Measurements from ENCODE around the gene PNMT. TPM values are rescaled to one million over a fixed set of nuclear protein-coding genes. Genes with fewer than 3 reads are reported as not detected.

PNMT gene
- total RNA-seq, 2 donors from 2014 or later, result 0.47 TPM; not detected in 1

GRCh38 chr17:39662551-39663339 lies 5.5 kb upstream of the PNMT start:
- Histone ChIP-seq H3K36me3 (peaks cover 5% of the 10 kb centered on the region), H3K4me1 (peaks cover 23% of the 10 kb centered on the region)
- intact Hi-C loops (cut with DNase I), result no loop called here

GRCh38 chr17:39663340-39663687 lies 4.9 kb upstream of the PNMT start:
- no peak for DNase-seq
- Histone ChIP-seq H3K9me3 (no peaks in the 10 kb centered on the region), H3K36me3 (peaks cover 5% of the 10 kb centered on the region), H3K4me3 (no peak overlapping the region), H3K27ac (peak overlapping the region; percentile 70), H3K9ac (ENCODE audit: low read depth in 2 of 2, low read length in 2 of 2) (peak overlapping the region in 1 of 2 donors; percentile 16), H3K4me1 (peaks cover 23% of the 10 kb centered on the region), H3K27me3 (peaks cover 18% of the 10 kb centered on the region)
- TF ChIP-seq CTCF (IDR thresholded peaks at IDR 0.05), result no peak
- intact Hi-C loops (cut with DNase I), result no loop called here

More at GRCh38 chr17:39662551-39663339, 5.5 kb upstream of the PNMT start:
- peak overlapping the region in 1 of 2 donors; percentile 16 for H3K9ac ChIP-seq (ENCODE audit: low read depth in 2 of 2, low read length in 2 of 2)
- H3K27me3 ChIP-seq, result peaks cover 12% of the 10 kb centered on the region
- DNase-seq, result peak; percentile 78
- TF ChIP-seq CTCF (IDR thresholded peaks at IDR 0.05), result no peak
- H3K9me3 ChIP-seq, result no peaks in the 10 kb centered on the region
- H3K27ac ChIP-seq, result peak overlapping the region; percentile 70
- no peak overlapping the region for H3K4me3 ChIP-seq

GRCh38 chr17:39663688-39664580 lies 4.3 kb upstream of the PNMT start:
- peak; percentile 71 for DNase-seq
- no peak for TF ChIP-seq CTCF (IDR thresholded peaks at IDR 0.05)
- Histone ChIP-seq H3K9ac (ENCODE audit: low read depth in 2 of 2, low read length in 2 of 2) (peak overlapping the region in 1 of 2 donors; percentile 46), H3K36me3 (peaks cover 5% of the 10 kb centered on the region), H3K4me1 (peaks cover 23% of the 10 kb centered on the region), H3K27me3 (peaks cover 20% of the 10 kb centered on the region), H3K27ac (peak overlapping the region; percentile 70), H3K9me3 (no peaks in the 10 kb centered on the region), H3K4me3 (no peak overlapping the region)
- intact Hi-C loops (cut with DNase I), result no loop called here

GRCh38 chr17:39664581-39665561 lies 3.4 kb upstream of the PNMT start, which contains the start of gene TCAP:
Gene TCAP, plus strand, starts transcription at chr17:39665349. Its CDS starts 11 bp downstream, at chr17:39665360.
- peaks cover 20% of the 10 kb centered on the region for H3K27me3 ChIP-seq
- peaks cover 5% of the 10 kb centered on the region for H3K36me3 ChIP-seq
- no peak for TF ChIP-seq CTCF (IDR thresholded peaks at IDR 0.05)
- no peak for DNase-seq
- H3K4me3 ChIP-seq, result no peak within 1 kb of the TSS
- no peaks in the 10 kb centered on the region for H3K9me3 ChIP-seq
- intact Hi-C loops (cut with DNase I), result loop anchor here (5.0 kb wide), 1 partner anchor 118 kb away; no protein-coding TSS in a partner anchor
- H3K4me1 ChIP-seq, result peaks cover 23% of the 10 kb centered on the region
- H3K9ac ChIP-seq (ENCODE audit: low read depth in 2 of 2, low read length in 2 of 2), result peak within 1 kb of the TSS in 1 of 2 donors; percentile 46
- H3K27ac ChIP-seq, result no peak within 1 kb of the TSS

Data from colonic mucosa (tissue), 4 donors.